Hepatocyte (in vitro differentiated cells): ENCODE data around the gene CTNNA3. TPM values are rescaled to one million over a fixed set of nuclear protein-coding genes. Genes with fewer than 3 reads are reported as not detected.

Source experiments
- DNase-seq: peaks from one replicate; pipeline ENCODE4 v3.0.0-alpha.2; 2016; ENCODE audit warnings: low spot score
- H2AFZ ChIP-seq: fragments of 200-600 bp; sonication (generic); 2 replicates; pipeline ENCODE4 v1.6.0; 2016; ENCODE audit warnings: antibody characterized with exemption, mild to moderate bottlenecking
- H3K27ac ChIP-seq: fragments of 200-600 bp; sonication (generic); 2 replicates; pipeline ENCODE4 v1.5.1; 2016; ENCODE audit warnings: mild to moderate bottlenecking
- H3K27me3 ChIP-seq: fragments of 200-600 bp; sonication (generic); 2 replicates; pipeline ENCODE4 v1.6.1; 2016
- H3K36me3 ChIP-seq: fragments of 200-600 bp; sonication (generic); replicated peaks from 2 replicates; pipeline ENCODE4 v1.5.1; 2016; ENCODE audit warnings: low read depth; ENCODE audit not compliant: insufficient read depth
- H3K4me1 ChIP-seq: fragments of 200-600 bp; sonication (generic); 2 replicates; pipeline ENCODE4 v1.5.1; 2016; ENCODE audit warnings: mild to moderate bottlenecking, moderate library complexity; ENCODE audit not compliant: insufficient read depth
- H3K4me2 ChIP-seq: fragments of 200-600 bp; sonication (generic); 2 replicates; pipeline ENCODE4 v1.6.0; 2016
- H3K4me3 ChIP-seq: fragments of 200-600 bp; sonication (generic); 2 replicates; pipeline ENCODE4 v1.5.1; 2016; ENCODE audit warnings: mild to moderate bottlenecking
- H3K79me2 ChIP-seq: fragments of 200-600 bp; sonication (generic); 2 replicates; pipeline ENCODE4 v1.6.0; 2017; ENCODE audit warnings: mild to moderate bottlenecking
- H3K9me2 ChIP-seq: fragments of 200-600 bp; sonication (generic); replicated peaks from 2 replicates; pipeline ENCODE4 v1.6.0; 2017; ENCODE audit warnings: mild to moderate bottlenecking; ENCODE audit not compliant: insufficient read depth
- H3K9me3 ChIP-seq: fragments of 200-600 bp; sonication (generic); 2 replicates; pipeline ENCODE4 v1.5.1; 2016; ENCODE audit warnings: low read depth, mild to moderate bottlenecking
- H4K20me1 ChIP-seq: fragments of 200-600 bp; sonication (generic); 2 replicates; pipeline ENCODE4 v1.6.0; 2016; ENCODE audit warnings: mild to moderate bottlenecking; ENCODE audit not compliant: insufficient read depth, poor library complexity, severe bottlenecking
- EZH2 ChIP-seq: fragments of 200-600 bp; sonication (generic); IDR thresholded peaks from 2 replicates; pipeline ENCODE4 v1.6.1; 2016; ENCODE audit warnings: antibody characterized with exemption, mild to moderate bottlenecking, borderline replicate concordance
- EZH2phosphoT487 ChIP-seq: fragments of 200-600 bp; sonication (generic); IDR thresholded peaks from one replicate; pipeline ENCODE4 v1.6.1; 2018; ENCODE audit warnings: antibody characterized with exemption, mild to moderate bottlenecking, low read depth, moderate library complexity; ENCODE audit not compliant: unreplicated experiment, severe bottlenecking
- WGBS: methylation state at CpG from one replicate; pipeline ENCODE4 v1.1.6; 2016; ENCODE audit warnings: low lambda C conversion rate; ENCODE audit errors: missing lambda C conversion rate; 5-methylcytosine and 5-hydroxymethylcytosine counted together
- polyA plus RNA-seq: library from polyadenylated mRNA; unstranded; fragments of >200 nt; fragmentation: Nextera tagmentation; extraction: Ambion mirVana; gene quantifications from 2 replicates; pipeline ENCODE4 v1.2.1, GENCODE V29; 2016
- total RNA-seq: library from RNA; depleted of rRNA; stranded (reverse); fragments of >200 nt; gene quantifications from 2 replicates; pipeline ENCODE4 v1.2.3, GENCODE V29; 2014
- TF ChIP-seq, protein P1 (sequence below): fragments of 200-600 bp; sonication (generic); IDR thresholded peaks from 2 replicates; pipeline ENCODE4 v1.5.1; 2016; ENCODE audit warnings: antibody characterized with exemption, mild to moderate bottlenecking; ENCODE audit not compliant: poor library complexity

Gene CTNNA3
- total and polyA plus RNA-seq, 2 experiments from 2014 or later, result 12.9 to 25.9 TPM

DNA sequence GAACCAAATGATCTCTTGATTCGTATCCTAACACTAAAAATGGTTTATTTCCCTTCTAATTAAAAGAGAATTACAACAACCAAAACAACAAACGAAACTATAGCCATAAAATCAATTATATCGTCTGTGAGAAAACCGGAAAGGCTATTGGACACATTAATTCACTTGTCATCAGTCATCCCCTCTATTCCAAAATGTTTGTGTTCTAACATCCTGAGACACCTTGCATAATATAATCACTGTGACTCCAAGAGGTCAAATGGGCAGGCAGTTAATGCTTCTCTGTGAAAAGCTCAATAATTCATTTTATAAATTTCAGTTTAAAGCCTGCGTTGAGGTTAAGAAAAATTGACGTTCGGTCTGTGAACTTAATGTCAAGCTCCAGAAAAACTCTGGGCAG is 770.6 kb downstream of the CTNNA3 start:
- H3K27me3 ChIP-seq, result peaks cover 22% of the 10 kb centered on the region
- no peaks in the 10 kb centered on the region for H4K20me1 ChIP-seq
- no peaks in the 10 kb centered on the region for H3K4me1 ChIP-seq
- TF ChIP-seq EZH2 (no peak), EZH2phosphoT487 (no peak)
- TF ChIP-seq, protein P1, sequence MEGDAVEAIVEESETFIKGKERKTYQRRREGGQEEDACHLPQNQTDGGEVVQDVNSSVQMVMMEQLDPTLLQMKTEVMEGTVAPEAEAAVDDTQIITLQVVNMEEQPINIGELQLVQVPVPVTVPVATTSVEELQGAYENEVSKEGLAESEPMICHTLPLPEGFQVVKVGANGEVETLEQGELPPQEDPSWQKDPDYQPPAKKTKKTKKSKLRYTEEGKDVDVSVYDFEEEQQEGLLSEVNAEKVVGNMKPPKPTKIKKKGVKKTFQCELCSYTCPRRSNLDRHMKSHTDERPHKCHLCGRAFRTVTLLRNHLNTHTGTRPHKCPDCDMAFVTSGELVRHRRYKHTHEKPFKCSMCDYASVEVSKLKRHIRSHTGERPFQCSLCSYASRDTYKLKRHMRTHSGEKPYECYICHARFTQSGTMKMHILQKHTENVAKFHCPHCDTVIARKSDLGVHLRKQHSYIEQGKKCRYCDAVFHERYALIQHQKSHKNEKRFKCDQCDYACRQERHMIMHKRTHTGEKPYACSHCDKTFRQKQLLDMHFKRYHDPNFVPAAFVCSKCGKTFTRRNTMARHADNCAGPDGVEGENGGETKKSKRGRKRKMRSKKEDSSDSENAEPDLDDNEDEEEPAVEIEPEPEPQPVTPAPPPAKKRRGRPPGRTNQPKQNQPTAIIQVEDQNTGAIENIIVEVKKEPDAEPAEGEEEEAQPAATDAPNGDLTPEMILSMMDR, result no peak
- H3K27ac ChIP-seq, result no peak overlapping the region
- no peaks in the 10 kb centered on the region for H3K9me3 ChIP-seq
- no peak overlapping the region for H3K4me3 ChIP-seq
- peak overlapping the region; percentile 79 for H3K4me2 ChIP-seq
- H3K36me3 ChIP-seq, result no peaks in the 10 kb centered on the region
- no peaks in the 10 kb centered on the region for H3K79me2 ChIP-seq
- H3K9me2 ChIP-seq, result no peaks in the 10 kb centered on the region
- WGBS, result 31% methylated on average over 7 of the region's 7 CpGs
- no peak overlapping the region for H2AFZ ChIP-seq
- no peak for DNase-seq

DNA sequence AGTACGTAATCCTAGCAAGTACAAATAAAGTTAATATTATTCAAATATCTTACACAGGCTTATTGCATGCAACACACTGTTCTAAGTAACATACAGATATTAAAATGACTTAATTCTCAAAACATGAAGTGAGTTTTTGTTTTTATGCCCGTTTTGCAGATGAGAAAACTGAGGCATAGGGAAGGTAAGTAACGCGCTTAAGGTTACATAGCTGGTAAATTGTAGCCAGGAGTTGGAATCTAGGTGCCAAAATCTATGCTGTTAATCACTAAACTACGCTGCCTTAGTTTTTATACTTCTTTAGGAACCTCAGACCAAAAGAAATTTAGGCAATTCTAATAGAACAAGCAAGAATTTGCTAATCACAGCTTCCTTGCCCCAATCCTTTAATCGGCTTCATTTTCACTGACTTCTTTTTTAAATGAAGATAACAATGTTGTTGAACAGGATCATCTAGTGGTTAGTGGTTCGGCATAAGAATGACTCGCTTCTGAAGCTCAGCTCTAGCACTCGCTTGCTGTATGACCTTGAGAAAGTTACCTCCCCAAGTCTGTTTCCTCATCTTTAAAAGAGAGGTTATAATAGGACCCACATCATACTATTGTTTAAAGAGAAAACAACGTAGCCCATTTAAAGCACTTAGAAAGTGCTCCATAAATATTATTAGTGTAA is 771.2 kb downstream of the CTNNA3 start:
- Histone ChIP-seq H3K9me3 (no peaks in the 10 kb centered on the region), H3K9me2 (no peaks in the 10 kb centered on the region), H3K36me3 (no peaks in the 10 kb centered on the region), H4K20me1 (no peaks in the 10 kb centered on the region), H3K27ac (no peak overlapping the region), H3K27me3 (peaks cover 22% of the 10 kb centered on the region), H3K79me2 (no peaks in the 10 kb centered on the region), H3K4me1 (no peaks in the 10 kb centered on the region), H3K4me3 (no peak overlapping the region), H2AFZ (no peak overlapping the region), H3K4me2 (peak overlapping the region; percentile 79)
- no peak for DNase-seq
- TF ChIP-seq, protein P1, result no peak
- TF ChIP-seq EZH2 (no peak), EZH2phosphoT487 (no peak)
- 65% methylated on average over 10 of the region's 10 CpGs for WGBS

DNA sequence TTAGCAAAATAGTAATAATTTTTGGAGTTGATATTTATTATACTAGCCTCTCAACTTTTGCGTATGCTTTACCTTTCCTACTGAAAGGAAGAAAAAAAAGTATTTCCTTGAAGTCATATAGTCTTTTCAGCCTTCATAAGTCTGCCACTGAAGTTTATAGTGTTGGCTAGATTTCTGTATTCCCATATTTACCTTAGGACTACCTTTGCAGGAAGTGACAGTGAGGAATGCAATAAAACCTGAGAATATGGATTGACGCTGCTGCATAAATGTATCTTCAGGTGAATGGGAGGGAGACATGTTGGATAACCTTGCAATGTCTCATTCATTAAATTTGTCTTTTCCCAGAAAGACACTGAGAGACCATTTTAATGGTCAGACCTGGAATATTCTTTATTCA is 776.7 kb downstream of the CTNNA3 start:
- H3K27me3 ChIP-seq, result no peaks in the 10 kb centered on the region
- H3K4me3 ChIP-seq, result no peak overlapping the region
- no peak overlapping the region for H3K27ac ChIP-seq
- TF ChIP-seq EZH2 (no peak), EZH2phosphoT487 (no peak)
- TF ChIP-seq, protein P1, result no peak
- no peaks in the 10 kb centered on the region for H3K4me1 ChIP-seq
- H3K9me2 ChIP-seq, result no peaks in the 10 kb centered on the region
- WGBS, result 92% methylated on average over 2 of the region's 2 CpGs
- H3K36me3 ChIP-seq, result no peaks in the 10 kb centered on the region
- no peak overlapping the region for H2AFZ ChIP-seq
- H4K20me1 ChIP-seq, result no peaks in the 10 kb centered on the region
- no peaks in the 10 kb centered on the region for H3K9me3 ChIP-seq
- H3K4me2 ChIP-seq, result no peak overlapping the region
- H3K79me2 ChIP-seq, result no peaks in the 10 kb centered on the region
- no peak for DNase-seq
